Calu3 (cell line): ENCODE measurements around the gene TNFRSF19. TPM values are rescaled to one million over a fixed set of nuclear protein-coding genes. Genes with fewer than 3 reads are reported as not detected.

Source experiments
- BruUV-seq: library from RNA; stranded (reverse); fragments of 400-500 nt; replicated peaks from 2 replicates; lab custom pipeline; 2021; lab: Mats Ljungman, UMichigan
- CTCF ChIA-PET: fragments of 300-600 bp; sonication (Branson Sonifier 250); formaldehyde crosslinking; loops from one replicate; lab custom pipeline; 2022; ENCODE audit warnings: antibody characterized with exemption; lab: Charles Lee
- DNase-seq: peaks from one replicate; pipeline ENCODE4 v3.0.0; 2022
- H3K27ac Mint-ChIP-seq: one replicate; pipeline ENCODE4 v1.8.0; 2022; ENCODE audit warnings: mixed read lengths; ENCODE audit not compliant: unreplicated experiment
- H3K27me3 Mint-ChIP-seq: one replicate; pipeline ENCODE4 v1.8.0; 2022; ENCODE audit warnings: mixed read lengths; ENCODE audit not compliant: unreplicated experiment
- H3K36me3 Mint-ChIP-seq: one replicate; pipeline ENCODE4 v1.8.0; 2022; ENCODE audit warnings: mild to moderate bottlenecking, moderate library complexity, mixed read lengths; ENCODE audit not compliant: insufficient read depth, unreplicated experiment
- H3K4me1 Mint-ChIP-seq: one replicate; pipeline ENCODE4 v1.8.0; 2022; ENCODE audit warnings: mild to moderate bottlenecking, low read depth, mixed read lengths; ENCODE audit not compliant: unreplicated experiment
- H3K4me3 Mint-ChIP-seq: one replicate; pipeline ENCODE4 v1.8.0; 2022; ENCODE audit warnings: mild to moderate bottlenecking, low read depth, moderate library complexity, mixed read lengths; ENCODE audit not compliant: unreplicated experiment
- H3K9me3 Mint-ChIP-seq: one replicate; pipeline ENCODE4 v1.8.0; 2022; ENCODE audit warnings: low read depth, mixed read lengths; ENCODE audit not compliant: unreplicated experiment
- CTCF ChIP-seq: fragments of 200-600 bp; IDR thresholded peaks from one replicate; pipeline ENCODE4 v1.8.0; 2022; ENCODE audit warnings: antibody characterized with exemption; ENCODE audit not compliant: unreplicated experiment
- intact Hi-C: fragments of 100-400 bp; cut with micrococcal nuclease; formaldehyde crosslinking; loops from one replicate; pipeline ENCODE4 v1.10.0; 2022; ENCODE audit not compliant: unreplicated experiment
- total RNA-seq: library from RNA; stranded (reverse); gene quantifications from 2 replicates; pipeline ENCODE4 v1.2.3, GENCODE V29; 2022

Gene TNFRSF19
- total RNA-seq, 1 experiment from 2014 or later, result 38.3 TPM

DNA sequence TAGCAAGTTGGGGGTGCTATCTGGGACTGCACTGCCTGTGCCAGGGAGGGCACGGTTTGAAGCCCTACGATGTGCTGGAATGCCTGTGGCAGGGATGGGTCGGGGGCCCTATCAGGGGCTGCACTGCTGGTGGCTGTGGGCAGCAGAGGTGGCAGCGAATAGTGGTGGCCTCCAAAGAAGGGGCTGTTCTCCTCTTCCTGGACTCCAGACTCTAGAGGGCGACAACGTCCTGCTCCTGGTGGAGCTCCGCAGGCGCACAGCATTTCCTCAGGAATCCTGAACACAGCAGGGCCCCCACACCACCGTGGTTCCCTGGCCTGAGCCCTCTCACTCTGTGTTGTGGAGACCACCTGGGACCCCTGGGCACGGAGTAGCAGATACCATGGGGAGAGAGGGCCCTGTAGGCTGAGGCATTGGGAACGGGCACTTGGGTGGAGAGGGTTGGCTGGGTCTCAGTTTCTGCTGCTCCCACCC, 145.6 kb downstream of the TNFRSF19 start:
- DNase-seq, result peak; percentile 43
- H3K4me3 Mint-ChIP-seq, result no peak overlapping the region
- no peaks in the 10 kb centered on the region for H3K36me3 Mint-ChIP-seq
- CTCF ChIA-PET, result no interaction called here
- H3K9me3 Mint-ChIP-seq, result peaks cover 2% of the 10 kb centered on the region
- H3K4me1 Mint-ChIP-seq, result no peaks in the 10 kb centered on the region
- intact Hi-C loops, result loop anchor here (2.0 kb wide), 1 partner anchor 155 kb away; no protein-coding TSS in a partner anchor
- peak; percentile 31 for TF ChIP-seq CTCF
- H3K27me3 Mint-ChIP-seq, result no peaks in the 10 kb centered on the region
- no peak overlapping the region for H3K27ac Mint-ChIP-seq
- BruUV-seq, result no TSS peak

DNA sequence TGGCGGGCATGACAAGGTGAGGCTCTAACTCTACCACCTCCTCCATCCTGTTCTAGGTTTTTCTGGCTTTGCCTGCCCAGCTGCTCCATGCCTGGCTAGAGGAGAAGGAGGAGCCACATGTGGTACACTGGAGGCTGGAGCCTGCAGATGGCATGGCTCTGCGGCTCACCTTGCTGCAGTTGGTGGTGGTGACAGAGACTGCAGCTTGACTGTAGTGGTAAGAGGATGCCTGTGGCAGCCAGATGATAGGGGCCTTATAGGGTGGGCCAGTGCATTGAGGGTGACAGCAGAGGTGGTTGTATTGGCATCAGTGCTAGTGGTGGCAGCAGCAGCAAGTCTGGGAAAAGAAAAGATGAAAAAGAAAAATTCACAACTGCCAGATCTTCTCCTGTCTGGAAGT, 146.2 kb downstream of the TNFRSF19 start:
- no peak overlapping the region for H3K27ac Mint-ChIP-seq
- H3K27me3 Mint-ChIP-seq, result no peaks in the 10 kb centered on the region
- CTCF ChIA-PET, result no interaction called here
- BruUV-seq, result no TSS peak
- peaks cover 2% of the 10 kb centered on the region for H3K9me3 Mint-ChIP-seq
- H3K4me3 Mint-ChIP-seq, result no peak overlapping the region
- no peak for TF ChIP-seq CTCF
- intact Hi-C loops, result loop anchor here (2.0 kb wide), 1 partner anchor 154 kb away; no protein-coding TSS in a partner anchor
- DNase-seq, result no peak
- H3K4me1 Mint-ChIP-seq, result no peaks in the 10 kb centered on the region
- H3K36me3 Mint-ChIP-seq, result no peaks in the 10 kb centered on the region

DNA sequence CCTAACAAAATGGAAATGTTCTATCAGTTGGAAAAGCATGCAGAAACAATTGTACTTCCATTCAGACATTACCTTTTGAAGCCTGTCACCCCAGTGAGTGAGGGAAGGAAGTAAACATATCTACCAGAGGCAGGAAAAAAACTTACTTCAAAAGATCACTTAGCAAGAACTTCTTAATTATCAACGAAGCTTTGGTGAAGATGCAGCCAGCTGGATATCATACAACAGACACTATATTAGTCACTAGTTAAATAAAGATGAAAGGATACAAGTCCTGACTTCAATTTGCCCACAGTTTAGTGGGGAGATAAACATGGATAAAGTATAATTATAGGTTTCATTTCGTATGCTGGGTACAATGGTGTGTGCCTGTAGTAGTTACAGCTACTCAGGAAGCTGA, 148.8 kb downstream of the TNFRSF19 start:
- intact Hi-C loops, result no loop called here
- no peak for DNase-seq

DNA sequence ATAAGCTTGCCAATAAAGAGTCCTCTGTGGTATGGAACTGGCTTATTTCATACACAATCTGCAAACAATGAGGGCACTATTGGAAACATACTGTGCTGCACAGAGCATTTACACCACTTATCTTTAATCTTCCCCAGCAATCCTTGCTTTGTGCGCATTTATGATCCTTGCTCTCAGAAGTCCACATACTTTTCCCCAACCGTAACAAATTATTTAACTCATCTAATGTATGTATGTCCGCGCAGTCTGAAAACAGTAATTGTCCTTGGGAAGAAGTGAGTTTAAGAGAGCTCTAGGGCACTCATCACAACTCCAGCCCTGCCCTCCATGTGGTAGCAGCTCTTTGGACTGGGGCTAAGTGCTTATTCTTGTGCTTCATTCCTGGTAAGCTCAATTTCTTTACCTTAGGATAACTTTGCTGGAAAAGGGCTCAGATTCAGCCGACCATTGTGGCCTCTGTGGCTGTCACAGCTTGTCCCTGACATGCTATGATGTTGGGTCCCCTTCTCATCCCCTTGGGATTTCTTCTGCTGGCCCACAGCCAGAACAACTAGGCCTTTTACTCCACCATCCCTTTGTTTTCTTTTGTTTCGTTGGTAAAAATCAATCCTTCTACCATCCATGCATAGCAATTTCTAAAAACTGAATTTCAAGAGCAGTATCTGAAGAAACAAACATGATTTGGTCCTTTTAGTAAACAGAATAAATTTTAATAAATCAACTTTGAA, 152.7 kb downstream of the TNFRSF19 start:
- no peak for DNase-seq
- no peak for TF ChIP-seq CTCF
- intact Hi-C loops, result no loop called here
- CTCF ChIA-PET, result no interaction called here
- Mint-ChIP-seq H3K27me3 (no peaks in the 10 kb centered on the region), H3K36me3 (no peaks in the 10 kb centered on the region), H3K9me3 (no peaks in the 10 kb centered on the region), H3K4me3 (no peak overlapping the region), H3K4me1 (no peaks in the 10 kb centered on the region), H3K27ac (no peak overlapping the region)
- BruUV-seq, result no TSS peak

More for the DNA sequence above, 148.8 kb downstream of the TNFRSF19 start:
- no peaks in the 10 kb centered on the region for H3K27me3 Mint-ChIP-seq
- TF ChIP-seq CTCF, result no peak
- no TSS peak for BruUV-seq
- no peak overlapping the region for H3K27ac Mint-ChIP-seq
- no peaks in the 10 kb centered on the region for H3K9me3 Mint-ChIP-seq
- H3K36me3 Mint-ChIP-seq, result no peaks in the 10 kb centered on the region
- CTCF ChIA-PET, result interaction anchor here (0.6 to 0.9 kb wide), 2 partner anchors 32 to 253 kb away, joined by 3 to 4 read pairs; no protein-coding TSS in a partner anchor
- H3K4me3 Mint-ChIP-seq, result no peak overlapping the region
- H3K4me1 Mint-ChIP-seq, result no peaks in the 10 kb centered on the region
